GM13976 (cell line): ENCODE data around the gene TIMELESS.

Source experiments
- DNase-seq: peaks from one replicate; pipeline ENCODE4 v3.0.0; 2012; ENCODE audit warnings: low spot score
- in situ Hi-C: fragments of 300-500 bp; cut with MboI; formaldehyde crosslinking; loops from one replicate; pipeline ENCODE4 v1.12.0; 2022; ENCODE audit warnings: low sequenced_read_pairs, mixed read lengths, inconsistent platforms; ENCODE audit not compliant: unreplicated experiment
- TF ChIP-seq, protein P1 (sequence below): IDR thresholded peaks from 2 replicates; pipeline ENCODE4 v1.5.1; 2012; ENCODE audit warnings: borderline replicate concordance, mild to moderate bottlenecking; ENCODE audit not compliant: insufficient read depth; ENCODE audit errors: extremely low read depth, missing control alignments, control extremely low read depth

Gene TIMELESS

GRCh38 chr12:56437430-56438176, 11.6 kb downstream of the TIMELESS start:
- in situ Hi-C loops = no loop called here
- TF ChIP-seq, protein P1, sequence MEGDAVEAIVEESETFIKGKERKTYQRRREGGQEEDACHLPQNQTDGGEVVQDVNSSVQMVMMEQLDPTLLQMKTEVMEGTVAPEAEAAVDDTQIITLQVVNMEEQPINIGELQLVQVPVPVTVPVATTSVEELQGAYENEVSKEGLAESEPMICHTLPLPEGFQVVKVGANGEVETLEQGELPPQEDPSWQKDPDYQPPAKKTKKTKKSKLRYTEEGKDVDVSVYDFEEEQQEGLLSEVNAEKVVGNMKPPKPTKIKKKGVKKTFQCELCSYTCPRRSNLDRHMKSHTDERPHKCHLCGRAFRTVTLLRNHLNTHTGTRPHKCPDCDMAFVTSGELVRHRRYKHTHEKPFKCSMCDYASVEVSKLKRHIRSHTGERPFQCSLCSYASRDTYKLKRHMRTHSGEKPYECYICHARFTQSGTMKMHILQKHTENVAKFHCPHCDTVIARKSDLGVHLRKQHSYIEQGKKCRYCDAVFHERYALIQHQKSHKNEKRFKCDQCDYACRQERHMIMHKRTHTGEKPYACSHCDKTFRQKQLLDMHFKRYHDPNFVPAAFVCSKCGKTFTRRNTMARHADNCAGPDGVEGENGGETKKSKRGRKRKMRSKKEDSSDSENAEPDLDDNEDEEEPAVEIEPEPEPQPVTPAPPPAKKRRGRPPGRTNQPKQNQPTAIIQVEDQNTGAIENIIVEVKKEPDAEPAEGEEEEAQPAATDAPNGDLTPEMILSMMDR = no peak
- DNase-seq = no peak

- TF ChIP-seq, protein P1 = no peak
- DNase-seq = no peak
- in situ Hi-C loops = no loop called here
These were observed 14.4 kb downstream of the TIMELESS start for GRCh38 chr12:56434828-56435227.

DNA sequence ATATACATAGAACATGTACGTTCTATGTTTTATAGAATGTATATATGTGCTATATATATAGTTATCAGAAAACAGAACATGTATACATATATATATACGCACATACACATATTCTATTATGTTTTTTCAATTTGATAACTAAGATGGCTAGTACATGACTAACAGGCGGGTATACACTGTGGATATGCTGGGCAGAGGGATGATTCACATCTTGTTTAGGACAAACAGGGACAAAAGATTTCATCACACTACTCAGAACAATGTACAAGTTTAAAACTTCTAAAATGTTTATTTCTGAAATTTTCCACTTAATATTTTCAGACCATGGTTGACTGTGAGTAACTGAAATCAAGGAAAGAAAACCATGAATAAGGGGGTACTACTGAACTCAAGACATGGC, 17.4 kb downstream of the TIMELESS start:
- DNase-seq = no peak
- TF ChIP-seq, protein P1 = no peak
- in situ Hi-C loops = no loop called here

DNA sequence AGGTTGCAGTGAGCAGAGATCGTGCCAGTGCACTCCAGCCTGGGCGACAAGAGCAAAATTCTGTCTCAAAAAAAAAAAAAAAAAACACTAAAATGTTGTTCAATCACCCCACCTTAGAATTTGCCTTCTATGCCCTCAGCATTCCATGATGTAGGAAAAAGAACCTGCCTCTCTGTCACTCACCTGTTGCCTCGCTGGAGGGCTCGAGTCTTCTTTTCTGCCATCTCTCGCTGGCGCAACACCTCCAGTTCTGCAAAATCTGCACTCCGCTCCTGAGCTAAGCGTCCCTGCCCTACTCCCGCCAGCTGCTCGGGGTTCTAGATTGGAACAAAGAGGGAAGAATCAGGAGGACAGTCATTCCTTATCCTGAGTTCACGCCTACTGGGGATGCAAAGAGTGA, 17.9 kb downstream of the TIMELESS start:
- DNase-seq = no peak
- TF ChIP-seq, protein P1 = no peak
- in situ Hi-C loops = no loop called here

DNA sequence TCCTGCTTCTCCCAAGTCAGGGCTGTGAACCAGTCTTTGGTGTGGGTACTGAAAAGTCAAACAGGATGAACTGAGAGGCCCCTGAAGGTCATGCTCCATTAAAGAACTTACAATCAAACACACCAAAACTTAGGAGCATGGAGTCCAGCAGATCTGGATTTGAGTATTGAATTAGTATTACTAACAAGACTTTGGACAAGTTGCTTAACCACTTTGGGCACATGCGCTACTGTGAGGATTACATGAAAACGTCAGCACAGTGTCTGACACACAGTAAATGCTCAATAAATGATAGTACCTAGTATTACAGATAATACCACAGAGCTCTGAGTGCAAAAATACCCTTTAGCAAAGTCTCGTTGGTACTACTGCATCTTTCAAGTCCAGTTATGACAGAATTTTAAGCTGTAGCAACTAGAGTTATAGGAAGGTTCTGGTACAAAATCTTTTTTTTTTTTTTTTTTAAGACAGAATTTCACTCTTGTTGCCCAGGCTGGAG, 23.2 kb downstream of the TIMELESS start:
- in situ Hi-C loops = no loop called here
- TF ChIP-seq, protein P1 = no peak
- no peak for DNase-seq

DNA sequence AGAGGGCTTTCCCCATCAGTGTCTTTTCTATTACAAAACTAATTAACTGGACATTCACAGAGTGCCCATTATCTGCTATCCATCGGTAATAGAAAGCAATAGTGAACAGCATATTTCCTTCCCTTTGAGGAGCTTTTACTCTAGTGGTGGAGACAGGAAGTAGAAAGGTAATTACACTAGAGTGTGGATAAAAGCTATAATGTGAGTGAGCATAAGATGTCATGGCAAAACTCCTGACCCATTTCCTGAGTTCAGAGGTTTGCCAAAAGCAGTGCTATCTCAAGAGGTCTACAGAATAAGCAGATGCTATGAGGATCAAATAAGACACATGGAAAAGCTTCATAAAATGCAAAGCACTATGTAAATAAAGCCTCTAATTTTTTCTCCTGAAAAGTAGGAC, 24.0 kb downstream of the TIMELESS start:
- DNase-seq = no peak
- TF ChIP-seq, protein P1 = no peak
- in situ Hi-C loops = no loop called here
